K562 (cell line): ENCODE data around the gene SMC6. TPM values are rescaled to one million over a fixed set of nuclear protein-coding genes. Genes with fewer than 3 reads are reported as not detected.

Experiments used
- ATAC-seq: fragments of 200-7000 bp; cut with Tn5 transposase; 3 replicates; pipeline ENCODE4 v1.9.1; 2020; ENCODE audit warnings: moderate library complexity
- BruUV-seq: library from RNA; stranded (reverse); fragments of 400-500 nt; replicated peaks from 2 replicates; lab custom pipeline; 2021; lab: Mats Ljungman, UMichigan
- CTCF ChIA-PET: fragments of 300-600 bp; formaldehyde crosslinking; extraction: SDS; loops from one replicate; lab custom pipeline; 2021; ENCODE audit warnings: low intra/inter-chr PET ratio; lab: Yijun Ruan, JAX
- POLR2A ChIA-PET: fragments of 300-600, 350-650 bp; sonication (Branson Sonifier 250); formaldehyde crosslinking; extraction: SDS; loops from one replicate; lab custom pipeline; 2021; ENCODE audit warnings: antibody characterized with exemption, inconsistent platforms; lab: Yijun Ruan, JAX
- DNase-seq, 4 experiments: peaks; one replicate each; pipeline versions ENCODE4 v3.0.0 to v3.0.0-alpha.2; 2011 to 2018; ENCODE audit warnings: low spot score in 3 of 4, mixed read lengths in 3 of 4; ENCODE audit errors: extremely low read depth in 1 of 4
- FAIRE-seq: peaks from 2 replicates; lab custom pipeline; 2011; peaks lifted over from hg19 to GRCh38; lab: Jason Lieb, UNC
- H2AFZ ChIP-seq: 2 replicates; pipeline ENCODE4 v1.6.0; 2011; ENCODE audit warnings: low read depth, low read length, control low read depth, inconsistent platforms
- H3K27ac ChIP-seq: fragments of 200-600 bp; 3 replicates; pipeline ENCODE4 v1.8.0; 2011; ENCODE audit warnings: low read depth, mild to moderate bottlenecking, control low read depth, inconsistent platforms, low read length, moderate library complexity, mixed read lengths; ENCODE audit errors: extremely low read depth
- H3K27me3 ChIP-seq, 2 experiments: fragments of 300-600 bp in 1 of 2; 2 replicates in 1 of 2; 3 replicates in 1 of 2; pipeline versions ENCODE4 v1.6.0 to v1.8.0; 2011; ENCODE audit warnings: inconsistent platforms in 2 of 2, low read length in 2 of 2, mild to moderate bottlenecking in 1 of 2, mixed read lengths in 1 of 2, moderate library complexity in 1 of 2; ENCODE audit not compliant: control insufficient read depth in 2 of 2, insufficient read depth in 2 of 2
- H3K36me3 ChIP-seq: fragments of 300-600 bp; 3 replicates; pipeline ENCODE4 v1.8.0; 2011; ENCODE audit warnings: mild to moderate bottlenecking, low read length, inconsistent platforms; ENCODE audit not compliant: control insufficient read depth, insufficient read depth
- H3K4me1 ChIP-seq, 2 experiments: fragments of 200-600 bp in 1 of 2; replicated peaks in 1 of 2; 2 replicates in 1 of 2; 3 replicates in 1 of 2; pipeline versions ENCODE4 v1.5.1 to v1.8.0; 2011; ENCODE audit warnings: inconsistent platforms in 2 of 2, low read length in 2 of 2, mild to moderate bottlenecking in 1 of 2, mixed read lengths in 1 of 2, moderate library complexity in 1 of 2; ENCODE audit not compliant: control insufficient read depth in 2 of 2, insufficient read depth in 2 of 2
- H3K4me2 ChIP-seq: 2 replicates; pipeline ENCODE4 v1.6.1; 2011; ENCODE audit warnings: low read length, control low read depth, inconsistent platforms, mixed read lengths; ENCODE audit not compliant: insufficient read depth
- H3K4me3 ChIP-seq: fragments of 200-600 bp; sonication (generic), shearing (Covaris generic); 2 replicates; pipeline ENCODE4 v1.5.1; 2016; ENCODE audit warnings: control low read depth, inconsistent platforms
- H3K79me2 ChIP-seq: fragments of 200-600 bp; 3 replicates; pipeline ENCODE4 v1.8.0; 2011; ENCODE audit warnings: low read length, inconsistent platforms; ENCODE audit not compliant: control insufficient read depth, insufficient read depth
- H3K9ac ChIP-seq, 2 experiments: 2 replicates each; pipeline versions ENCODE4 v1.6.0 to v1.6.1; 2011; ENCODE audit warnings: low read depth in 2 of 2, low read length in 2 of 2, control low read depth in 1 of 2, inconsistent platforms in 1 of 2, mild to moderate bottlenecking in 1 of 2, mixed read lengths in 1 of 2; ENCODE audit not compliant: insufficient read depth in 1 of 2
- H3K9me1 ChIP-seq: one replicate; pipeline ENCODE4 v1.6.0; 2011; ENCODE audit warnings: inconsistent platforms, mild to moderate bottlenecking, low read length, moderate library complexity; ENCODE audit not compliant: control insufficient read depth, insufficient read depth
- H3K9me3 ChIP-seq: replicated peaks from 2 replicates; pipeline ENCODE4 v1.5.1; 2011; ENCODE audit warnings: low read depth, low read length, inconsistent platforms; ENCODE audit not compliant: control insufficient read depth, insufficient read depth
- H4K20me1 ChIP-seq: replicated peaks from 2 replicates; pipeline ENCODE4 v1.6.1; 2011; ENCODE audit warnings: low read length, inconsistent platforms, mixed read lengths; ENCODE audit not compliant: control insufficient read depth, insufficient read depth
- DDX20 ChIP-seq: fragments of 450-650 bp; IDR thresholded peaks from 2 replicates; pipeline ENCODE4 v1.6.1; 2016; ENCODE audit warnings: missing genetic modification characterization, low read depth, mild to moderate bottlenecking, missing compliant biosample characterization, moderate library complexity
- ETV6 ChIP-seq, 3 experiments: fragments of 150-350 bp in 1 of 3; sonication (generic) in 1 of 3; formaldehyde crosslinking in 1 of 3; IDR thresholded peaks; 2 replicates each; pipeline versions ENCODE4 v1.6.1 to v1.8.0; 2014 to 2022; ENCODE audit warnings: borderline replicate concordance in 2 of 3, low read depth in 2 of 3, antibody characterized with exemption in 1 of 3, low read length in 1 of 3, mild to moderate bottlenecking in 1 of 3, missing genetic modification reagents in 1 of 3
- GTF2B ChIP-seq: IDR thresholded peaks from 2 replicates; pipeline ENCODE4 v1.6.1; 2011; ENCODE audit not compliant: insufficient read length; ENCODE audit errors: extremely low read depth
- HDAC2 ChIP-seq: fragments of 450-650 bp; IDR thresholded peaks from 2 replicates; pipeline ENCODE4 v1.6.1; 2016; ENCODE audit warnings: mild to moderate bottlenecking
- MCM7 ChIP-seq, 2 experiments: fragments of 450-650 bp; IDR thresholded peaks; 2 replicates each; pipeline ENCODE4 v1.6.1; 2016 to 2018
- PCBP2 ChIP-seq: fragments of 200-400 bp; formaldehyde crosslinking; IDR thresholded peaks from 2 replicates; pipeline ENCODE4 v1.6.1; 2018; ENCODE audit warnings: low read length, low read depth, mild to moderate bottlenecking, moderate library complexity; ENCODE audit not compliant: poor library complexity, severe bottlenecking
- RBFOX2 ChIP-seq: fragments of 200-400 bp; formaldehyde crosslinking; IDR thresholded peaks from 2 replicates; pipeline ENCODE4 v1.6.1; 2017; ENCODE audit warnings: low read depth, mild to moderate bottlenecking, low read length, moderate library complexity
- TFAP4 ChIP-seq: sonication (generic); formaldehyde crosslinking; IDR thresholded peaks from 2 replicates; pipeline ENCODE4 v1.8.0; 2022; ENCODE audit warnings: missing genetic modification reagents, mild to moderate bottlenecking, moderate library complexity, borderline replicate concordance
- TRIM25 ChIP-seq: fragments of 450-650 bp; IDR thresholded peaks from 2 replicates; pipeline ENCODE4 v1.7.0; 2016; ENCODE audit warnings: borderline replicate concordance
- ZBTB1 ChIP-seq: sonication (generic); formaldehyde crosslinking; IDR thresholded peaks from 2 replicates; pipeline ENCODE4 v1.8.1; 2023; ENCODE audit warnings: missing genetic modification reagents, low read depth, mild to moderate bottlenecking, borderline replicate concordance
- ZKSCAN8 ChIP-seq: fragments of 200-800 bp; sonication (Bioruptor generic); IDR thresholded peaks from 2 replicates; pipeline ENCODE4 v1.6.1; 2016; ENCODE audit warnings: missing genetic modification characterization, missing compliant biosample characterization
- ZNF717 ChIP-seq: fragments of 250-450 bp; sonication (Bioruptor Pico); IDR thresholded peaks from 2 replicates; pipeline ENCODE4 v1.5.0; 2021
- ZNF76 ChIP-seq: fragments of 250-450 bp; sonication (Bioruptor Pico); IDR thresholded peaks from 2 replicates; pipeline ENCODE4 v1.4.0; 2020; ENCODE audit warnings: mild to moderate bottlenecking, moderate library complexity, borderline replicate concordance
- WGBS: fragments of 100-300 bp; shearing (Covaris generic); methylation state at CpG from one replicate; pipeline ENCODE4 v1.1.6; 2016; ENCODE audit warnings: low coverage, mixed read lengths; ENCODE audit not compliant: insufficient coverage; ENCODE audit errors: missing lambda C conversion rate; 5-methylcytosine and 5-hydroxymethylcytosine counted together
- in situ Hi-C: fragments of 300-500 bp; cut with MboI; formaldehyde crosslinking; loops from 4 replicates; pipeline ENCODE4 v1.15.0; 2018; ENCODE audit warnings: inconsistent platforms, mixed read lengths
- intact Hi-C: fragments of 100-400 bp; cut with micrococcal nuclease; formaldehyde crosslinking; loops from 2 replicates; pipeline ENCODE4 v1.14.2; 2022
- polyA plus RNA-seq, 8 experiments: library from polyadenylated mRNA; depleted of rRNA in 4 of 8; stranded (reverse) in 5 of 8; unstranded in 3 of 8; fragments of >200 nt; fragmentation: Nextera tagmentation in 2 of 8; fragmentation: Illumina TruSeq in 1 of 8; extraction: Ambion mirVana in 2 of 8; extraction: Trizol in 1 of 8; gene quantifications; 2 replicates each; pipeline versions ENCODE4 v1.2.1 to v1.2.3, GENCODE V29; 2011 to 2014; ENCODE audit warnings: inconsistent platforms in 1 of 8, missing spikeins in 1 of 8
- total RNA-seq, 7 experiments: library from RNA; depleted of rRNA in 6 of 7; stranded (reverse); fragments of >200 nt in 6 of 7; fragmentation: Illumina TruSeq in 2 of 7; extraction: Trizol in 2 of 7; gene quantifications; 2 replicates each; pipeline versions ENCODE4 v1.2.1 to v1.2.3, GENCODE V29; 2011 to 2021; ENCODE audit warnings: low replicate concordance in 1 of 7
- TF ChIP-seq, protein P1 (sequence below): IDR thresholded peaks from 3 replicates; pipeline ENCODE4 v1.6.1; 2011; ENCODE audit warnings: borderline replicate concordance, mild to moderate bottlenecking, moderate library complexity; ENCODE audit not compliant: insufficient read length; ENCODE audit errors: extremely low read depth

SMC6 gene
- total and polyA plus RNA-seq, 9 of the 15 experiments (the other 6 are each of a cell fraction or from before 2014, with no cell fraction given), result 14.2 to 75.9 (median 47.7) TPM

DNA sequence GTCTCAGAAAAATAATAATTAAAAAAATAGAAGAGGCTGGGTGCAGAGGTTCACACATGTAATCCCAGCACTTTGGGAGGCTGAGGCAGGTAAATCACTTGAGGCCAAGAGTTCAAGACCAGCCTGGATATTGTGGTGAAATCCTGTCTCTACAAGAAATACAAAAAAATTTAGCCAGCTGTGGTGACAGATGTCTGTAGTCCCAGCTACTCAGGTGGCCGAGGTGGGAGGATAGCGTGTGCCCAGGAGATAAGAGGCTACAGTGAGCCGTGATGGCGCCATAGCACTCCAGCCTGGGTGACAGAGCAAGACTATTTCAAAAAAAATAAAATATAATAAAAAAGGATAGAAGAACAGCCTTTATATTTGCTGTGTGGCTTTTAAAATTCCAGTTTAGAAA, 35.9 kb downstream of the SMC6 start:
- intact Hi-C loops (loop anchor here (2.0 kb wide), 1 partner anchor 113 kb away; no protein-coding TSS in a partner anchor), in situ Hi-C loops (no loop called here)
- no peak overlapping the region for H2AFZ ChIP-seq
- H3K9me3 ChIP-seq, result no peaks in the 10 kb centered on the region
- FAIRE-seq (peak; percentile 81), DNase-seq (peak in 3 of 4 experiments; percentile 19 to 85 (median 49)), ATAC-seq (peak; percentile 93)
- ChIA-PET CTCF (no interaction called here), POLR2A (interaction anchor here (1.0 to 1.7 kb wide), 2 partner anchors 9 to 11 kb away, joined by 3 to 5 read pairs; no protein-coding TSS in a partner anchor)
- H3K4me3 ChIP-seq, result no peak overlapping the region
- no peaks in the 10 kb centered on the region for H3K27me3 ChIP-seq
- H3K4me2 ChIP-seq, result no peak overlapping the region; the same call in 1 of the 2 replicates
- H3K36me3 ChIP-seq, result peaks cover 92% of the 10 kb centered on the region
- H3K79me2 ChIP-seq, result no peaks in the 10 kb centered on the region
- peaks cover 3 to 15% of the 10 kb centered on the region in 2 experiments; a peak in 3 of 5 replicates for H3K4me1 ChIP-seq
- no TSS peak for BruUV-seq
- H3K27ac ChIP-seq, result peak overlapping the region; percentile 51; the same call in 1 of the 3 replicates
- no peaks in the 10 kb centered on the region for H3K9me1 ChIP-seq
- H4K20me1 ChIP-seq, result no peaks in the 10 kb centered on the region
- H3K9ac ChIP-seq, result peak overlapping the region in 1 of 2 experiments; percentile 33; a peak in 1 of 4 replicates
- 8% methylated on average over 4 of the region's 4 CpGs for WGBS
- TF ChIP-seq, protein P1, sequence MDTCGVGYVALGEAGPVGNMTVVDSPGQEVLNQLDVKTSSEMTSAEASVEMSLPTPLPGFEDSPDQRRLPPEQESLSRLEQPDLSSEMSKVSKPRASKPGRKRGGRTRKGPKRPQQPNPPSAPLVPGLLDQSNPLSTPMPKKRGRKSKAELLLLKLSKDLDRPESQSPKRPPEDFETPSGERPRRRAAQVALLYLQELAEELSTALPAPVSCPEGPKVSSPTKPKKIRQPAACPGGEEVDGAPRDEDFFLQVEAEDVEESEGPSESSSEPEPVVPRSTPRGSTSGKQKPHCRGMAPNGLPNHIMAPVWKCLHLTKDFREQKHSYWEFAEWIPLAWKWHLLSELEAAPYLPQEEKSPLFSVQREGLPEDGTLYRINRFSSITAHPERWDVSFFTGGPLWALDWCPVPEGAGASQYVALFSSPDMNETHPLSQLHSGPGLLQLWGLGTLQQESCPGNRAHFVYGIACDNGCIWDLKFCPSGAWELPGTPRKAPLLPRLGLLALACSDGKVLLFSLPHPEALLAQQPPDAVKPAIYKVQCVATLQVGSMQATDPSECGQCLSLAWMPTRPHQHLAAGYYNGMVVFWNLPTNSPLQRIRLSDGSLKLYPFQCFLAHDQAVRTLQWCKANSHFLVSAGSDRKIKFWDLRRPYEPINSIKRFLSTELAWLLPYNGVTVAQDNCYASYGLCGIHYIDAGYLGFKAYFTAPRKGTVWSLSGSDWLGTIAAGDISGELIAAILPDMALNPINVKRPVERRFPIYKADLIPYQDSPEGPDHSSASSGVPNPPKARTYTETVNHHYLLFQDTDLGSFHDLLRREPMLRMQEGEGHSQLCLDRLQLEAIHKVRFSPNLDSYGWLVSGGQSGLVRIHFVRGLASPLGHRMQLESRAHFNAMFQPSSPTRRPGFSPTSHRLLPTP, result no peak
- TF ChIP-seq ZNF76 (CRISPR knock-in tag), result no peak
- TF ChIP-seq GTF2B, result no peak
- TF ChIP-seq ZNF717 (CRISPR knock-in tag), result no peak
- TF ChIP-seq ETV6 (IDR thresholded peaks at IDR 0.05; ENCODE audit: borderline replicate concordance in 1 of 2, low read depth in 2 of 2, low read length in 1 of 2), result no peak
- no peak for TF ChIP-seq ETV6 (CRISPR knock-in tag; IDR thresholded peaks at IDR 0.05; ENCODE audit: borderline replicate concordance)
- no peak for TF ChIP-seq TRIM25
- TF ChIP-seq RBFOX2, result no peak
- TF ChIP-seq MCM7 (IDR thresholded peaks at IDR 0.05), result no peak
- TF ChIP-seq HDAC2, result peak; percentile 38; the same call in 1 of the 2 replicates
- TF ChIP-seq ZKSCAN8, result peak; percentile 46; the same call in 1 of the 2 replicates
- no peak for TF ChIP-seq ZBTB1 (CRISPR knock-in tag)
- TF ChIP-seq TFAP4 (CRISPR knock-in tag), result peak; percentile 72
- TF ChIP-seq PCBP2, result no peak
- no peak for TF ChIP-seq DDX20
